A549 (cell line): ENCODE results near the gene TMEM116.

Experiments used
- BHLHE40 ChIP-seq: IDR thresholded peaks from 2 replicates; pipeline ENCODE4 v1.6.1; 2012; ENCODE audit warnings: low read depth, low read length, inconsistent platforms
- CHD2 ChIP-seq: fragments of 150-350 bp; IDR thresholded peaks from 2 replicates; pipeline ENCODE4 v1.6.1; 2014; ENCODE audit warnings: low read length; ENCODE audit not compliant: partially characterized antibody
- CTCF ChIP-seq: fragments of >200 bp; sonication (Bioruptor Twin); formaldehyde crosslinking; IDR thresholded peaks from 3 replicates; pipeline ENCODE4 v1.5.1; 2016
- E2F6 ChIP-seq: IDR thresholded peaks from 2 replicates; pipeline ENCODE4 v1.6.1; 2012; ENCODE audit warnings: low read depth, borderline replicate concordance
- SMC3 ChIP-seq: fragments of >200 bp; sonication (Bioruptor Twin); formaldehyde crosslinking; IDR thresholded peaks from 3 replicates; pipeline ENCODE4 v1.6.1; 2018; ENCODE audit warnings: inconsistent platforms

- TF ChIP-seq E2F6 (no peak), BHLHE40 (no peak), CTCF (no peak), SMC3 (no peak), CHD2 (no peak)
Measured at GRCh38 chr12:111926631-111927030, 86.3 kb downstream of the TMEM116 start.
